Thyroid gland (tissue), 4 donors: ENCODE data around the gene TROAP. TPM values are rescaled to one million over a fixed set of nuclear protein-coding genes. Genes with fewer than 3 reads are reported as not detected.
"Not testable (repeated sequence)": the region's sequence is repeated elsewhere in the genome, so short reads cannot be mapped to it uniquely, and the experiment has no call there.

Source experiments
- DNase-seq, 2 donors: peaks; one replicate each; pipeline ENCODE4 v3.0.0-alpha.2; 2019
- H3K27ac ChIP-seq, 3 donors: fragments of 200-600 bp; sonication (generic); 1 replicate in 2 of 3; 2 replicates in 1 of 3; pipeline ENCODE4 v1.5.1; 2016 to 2019; ENCODE audit warnings: mild to moderate bottlenecking in 1 of 3, moderate library complexity in 1 of 3
- H3K27me3 ChIP-seq: fragments of 200-600 bp; sonication (generic); one replicate; pipeline ENCODE4 v1.5.1; 2019
- H3K36me3 ChIP-seq, 2 donors: fragments of 200-600 bp; sonication (generic); one replicate each; pipeline ENCODE4 v1.5.1; 2016 to 2019
- H3K4me1 ChIP-seq, 2 donors: fragments of 200-600 bp; sonication (generic); one replicate each; pipeline ENCODE4 v1.5.1; 2017 to 2019
- H3K4me3 ChIP-seq, 3 donors: fragments of 200-600 bp; sonication (generic); replicated peaks in 1 of 3; 1 replicate in 2 of 3; 2 replicates in 1 of 3; pipeline ENCODE4 v1.5.1; 2016; ENCODE audit warnings: mild to moderate bottlenecking in 1 of 3
- H3K9me3 ChIP-seq: fragments of 200-600 bp; sonication (generic); one replicate; pipeline ENCODE4 v1.5.1; 2017
- CTCF ChIP-seq, 6 experiments: fragments of 200-600 bp in 3 of 6; fragments of 450-650 bp in 3 of 6; sonication (generic) in 3 of 6; IDR thresholded peaks; one replicate each; pipeline ENCODE4 v1.5.1; 2016 to 2019; ENCODE audit warnings: antibody characterized with exemption in 6 of 6, mild to moderate bottlenecking in 2 of 6, inconsistent platforms in 1 of 6, moderate library complexity in 1 of 6
- POLR2A ChIP-seq, 2 donors: fragments of 450-650 bp; IDR thresholded peaks; one replicate each; pipeline ENCODE4 v1.6.1; 2017; ENCODE audit warnings: antibody characterized with exemption in 2 of 2, mild to moderate bottlenecking in 2 of 2, moderate library complexity in 1 of 2
- WGBS, 2 donors: methylation state at CpG; one replicate each; pipeline ENCODE4 v1.1.5; 2017; 5-methylcytosine and 5-hydroxymethylcytosine counted together
- intact Hi-C: fragments of 100-400 bp; cut with DNase I; formaldehyde crosslinking; loops from one replicate; pipeline ENCODE4 v1.15.1; 2023
- total RNA-seq, 4 donors: library from RNA; depleted of rRNA; stranded (reverse); fragments of >200 nt; gene quantifications; one replicate each; pipeline ENCODE4 v1.2.3, GENCODE V29; 2016

Gene TROAP
- total RNA-seq, 4 donors from 2014 or later, result 0.56 to 2.6 (median 0.96) TPM; not detected in 1

DNA sequence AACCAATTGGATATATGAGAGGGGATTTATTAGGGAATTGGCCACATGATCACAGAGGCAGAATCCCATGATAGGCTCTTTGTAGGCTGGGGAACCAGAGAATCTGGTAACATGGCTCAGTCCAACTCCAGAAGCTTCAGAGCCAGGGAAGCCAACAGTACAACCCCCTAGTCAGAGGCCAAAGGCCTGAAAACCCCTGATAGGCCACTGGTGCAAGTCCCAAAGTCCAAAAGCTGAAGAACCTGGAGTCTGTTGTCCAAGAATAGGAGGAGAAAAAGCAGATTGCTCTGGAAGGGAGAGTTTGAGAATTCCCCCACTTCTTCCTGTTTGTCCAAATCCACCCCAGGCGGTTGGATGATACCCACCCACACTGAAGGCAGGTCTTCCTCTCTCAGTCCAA lies 8.2 kb upstream of the TROAP start:
- no peaks in the 10 kb centered on the region for H3K27me3 ChIP-seq
- 85 to 100% methylated on average over 1 of the region's 1 CpG for WGBS, 2 donors
- no peaks in the 10 kb centered on the region for H3K36me3 ChIP-seq
- intact Hi-C loops, result no loop called here
- no peaks in the 10 kb centered on the region for H3K9me3 ChIP-seq
- no peaks in the 10 kb centered on the region for H3K4me1 ChIP-seq
- no peak for TF ChIP-seq POLR2A (IDR thresholded peaks at IDR 0.05)
- no peak overlapping the region for H3K4me3 ChIP-seq
- DNase-seq, result no peak
- H3K27ac ChIP-seq, result no peak overlapping the region

DNA sequence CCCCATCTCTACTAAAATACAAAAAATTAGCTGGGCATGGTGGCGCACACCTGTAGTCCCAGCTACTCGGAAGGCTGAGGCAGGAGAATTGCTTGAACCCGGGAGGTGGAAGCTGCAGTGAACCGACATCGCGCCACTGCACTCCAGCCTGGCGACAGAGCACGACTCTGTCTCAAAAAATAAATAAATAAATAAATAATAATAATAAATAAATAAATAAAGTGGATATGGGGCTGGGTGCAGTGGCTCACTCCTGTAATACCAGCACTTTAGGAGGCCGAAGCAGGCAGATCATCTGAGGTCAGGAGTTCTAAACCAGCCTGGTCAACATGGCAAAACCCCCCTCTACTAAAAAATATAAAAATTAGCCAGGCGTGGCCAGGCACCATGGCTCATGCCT lies 5.9 kb upstream of the TROAP start:
- H3K36me3 ChIP-seq, H3K4me3 ChIP-seq, H3K9me3 ChIP-seq, intact Hi-C loops, H3K4me1 ChIP-seq, DNase-seq, H3K27ac ChIP-seq, H3K27me3 ChIP-seq: not testable (repeated sequence)
- 95 to 96% methylated on average over 10 of the region's 10 CpGs for WGBS, 2 donors

GRCh38 chr12:49320411-49321103 lies 2.5 kb upstream of the TROAP start:
- whole genome bisulfite sequencing, 2 donors, result 92 to 95% methylated on average over 9 of the region's 9 CpGs
- intact Hi-C loops, H3K27me3 ChIP-seq, H3K4me1 ChIP-seq, H3K4me3 ChIP-seq, DNase-seq, H3K36me3 ChIP-seq, H3K27ac ChIP-seq, H3K9me3 ChIP-seq: not testable (repeated sequence)

DNA sequence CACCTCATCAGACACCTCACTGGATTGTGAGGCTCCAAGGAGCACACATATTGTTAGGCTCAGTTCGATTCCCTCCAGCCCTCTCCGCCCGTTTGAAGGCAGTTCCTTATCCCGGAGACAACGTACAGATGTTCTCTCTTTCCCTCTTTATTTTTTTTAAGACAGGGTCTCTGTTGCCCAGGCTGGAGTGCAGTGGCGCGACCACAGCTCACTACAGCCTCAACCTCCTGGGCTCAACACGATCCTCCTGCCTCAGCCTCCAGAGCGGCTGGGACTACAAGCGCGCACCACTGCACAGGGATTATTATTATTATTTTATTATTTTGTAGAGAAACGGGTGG lies 718 bp upstream of the TROAP start:
- H3K4me3 ChIP-seq, result peak overlapping the region in 2 of 3 donors; percentile 55 to 69
- peak overlapping the region in 2 of 3 donors; percentile 41 to 47 for H3K27ac ChIP-seq
- H3K36me3 ChIP-seq, result no peaks in the 10 kb centered on the region
- intact Hi-C loops, result no loop called here
- no peaks in the 10 kb centered on the region for H3K27me3 ChIP-seq
- H3K4me1 ChIP-seq, result peaks cover 0 to 10% of the 10 kb centered on the region in 2 donors
- DNase-seq, result no peak
- H3K9me3 ChIP-seq, result no peaks in the 10 kb centered on the region
- TF ChIP-seq POLR2A (IDR thresholded peaks at IDR 0.05), result no peak
- no peak for TF ChIP-seq CTCF (IDR thresholded peaks at IDR 0.05)
- 49 to 50% methylated on average over 12 of the region's 12 CpGs for WGBS, 2 donors

DNA sequence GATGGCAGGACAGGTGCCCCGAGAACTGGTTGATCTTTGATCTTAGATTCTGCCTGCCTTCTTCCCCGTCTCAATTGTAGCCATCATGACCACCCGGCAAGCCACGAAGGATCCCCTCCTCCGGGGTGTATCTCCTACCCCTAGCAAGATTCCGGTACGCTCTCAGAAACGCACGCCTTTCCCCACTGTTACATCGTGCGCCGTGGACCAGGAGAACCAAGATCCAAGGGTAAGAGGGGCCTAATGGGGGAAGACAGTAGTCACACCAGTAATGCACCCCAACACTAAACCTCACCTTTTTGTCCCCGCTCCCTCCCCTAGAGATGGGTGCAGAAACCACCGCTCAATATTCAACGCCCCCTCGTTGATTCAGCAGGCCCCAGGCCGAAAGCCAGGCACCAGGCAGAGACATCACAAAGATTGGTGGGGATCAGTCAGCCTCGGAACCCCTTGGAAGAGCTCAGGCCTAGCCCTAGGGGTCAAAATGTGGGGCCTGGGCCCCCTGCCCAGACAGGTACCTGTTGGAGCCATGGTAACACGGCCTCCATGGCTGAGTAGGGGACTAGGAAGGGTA lies 556 bp downstream of the TROAP start:
- intact Hi-C loops, result no loop called here
- Histone ChIP-seq H3K4me3 (peak overlapping the region in 1 of 3 donors; percentile 24), H3K27ac (no peak overlapping the region), H3K36me3 (no peaks in the 10 kb centered on the region), H3K4me1 (peaks cover 0 to 10% of the 10 kb centered on the region in 2 donors), H3K9me3 (no peaks in the 10 kb centered on the region), H3K27me3 (no peaks in the 10 kb centered on the region)
- DNase-seq, result no peak
- TF ChIP-seq POLR2A (IDR thresholded peaks at IDR 0.05), result no peak
- no peak for TF ChIP-seq CTCF (IDR thresholded peaks at IDR 0.05)
- 9 to 15% methylated on average over 19 of the region's 19 CpGs for WGBS, 2 donors

DNA sequence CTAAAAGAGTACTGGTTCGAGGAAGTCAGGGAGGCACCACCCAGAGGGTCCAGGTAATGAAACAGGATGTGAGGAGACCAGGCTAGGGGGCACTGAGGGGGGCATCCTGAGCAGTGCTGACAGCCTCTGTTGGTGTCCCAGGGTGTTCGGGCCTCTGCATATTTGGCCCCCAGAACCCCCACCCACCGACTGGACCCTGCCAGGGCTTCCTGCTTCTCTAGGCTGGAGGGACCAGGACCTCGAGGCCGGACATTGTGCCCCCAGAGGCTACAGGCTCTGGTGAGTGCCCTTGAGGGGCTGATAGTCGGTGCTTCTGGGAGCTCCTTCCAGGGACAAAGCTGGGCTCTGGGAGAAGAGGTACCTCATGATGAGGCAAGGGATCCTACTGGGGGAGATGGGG lies 2.6 kb downstream of the TROAP start:
- DNase-seq, result no peak
- Histone ChIP-seq H3K4me1 (peaks cover 0 to 10% of the 10 kb centered on the region in 2 donors), H3K27me3 (no peaks in the 10 kb centered on the region), H3K9me3 (no peaks in the 10 kb centered on the region), H3K4me3 (no peak overlapping the region), H3K27ac (no peak overlapping the region), H3K36me3 (no peaks in the 10 kb centered on the region)
- intact Hi-C loops, result no loop called here
- WGBS, 2 donors, result 81 to 92% methylated on average over 6 of the region's 6 CpGs
- TF ChIP-seq POLR2A (IDR thresholded peaks at IDR 0.05) (no peak), CTCF (IDR thresholded peaks at IDR 0.05) (no peak)
